ENCODE results near the gene SMOC1. TPM values are rescaled to one million over a fixed set of nuclear protein-coding genes. Genes with fewer than 3 reads are reported as not detected.

Gene SMOC1
- total and polyA plus RNA-seq, 9 donors = 0.35 to 9.1 (median 0.80) TPM

GRCh38 chr14:69960296-69960695 lies 81.1 kb downstream of the SMOC1 start:
- DNase-seq = no peak
- intact Hi-C loops (cut with DNase I) = no loop called here

GRCh38 chr14:69963966-69964365 lies 84.8 kb downstream of the SMOC1 start:
- no peak overlapping the region for H3K4me3 ChIP-seq
- H3K27me3 ChIP-seq = no peaks in the 10 kb centered on the region
- 72 to 78% (median 78%) methylated on average over 4 of the region's 4 CpGs for WGBS, 3 donors
- H3K9me3 ChIP-seq = no peaks in the 10 kb centered on the region
- DNase-seq = no peak
- TF ChIP-seq POLR2A (IDR thresholded peaks at IDR 0.05) (no peak), CTCF (IDR thresholded peaks at IDR 0.05) (no peak), EP300 (IDR thresholded peaks at IDR 0.05) (no peak)
- intact Hi-C loops (cut with DNase I) = no loop called here
- no peaks in the 10 kb centered on the region for H3K4me1 ChIP-seq (ENCODE audit: insufficient read depth)
- no peaks in the 10 kb centered on the region for H3K36me3 ChIP-seq
- no peak overlapping the region for H3K27ac ChIP-seq

More at GRCh38 chr14:69960296-69960695, 81.1 kb downstream of the SMOC1 start:
- H3K27ac ChIP-seq = no peak overlapping the region
- TF ChIP-seq CTCF (IDR thresholded peaks at IDR 0.05) (no peak), EP300 (IDR thresholded peaks at IDR 0.05) (no peak), POLR2A (IDR thresholded peaks at IDR 0.05) (no peak)
- H3K4me3 ChIP-seq = no peak overlapping the region
- H3K9me3 ChIP-seq = no peaks in the 10 kb centered on the region
- no peaks in the 10 kb centered on the region for H3K27me3 ChIP-seq
- no peaks in the 10 kb centered on the region for H3K4me1 ChIP-seq (ENCODE audit: insufficient read depth)
- no peaks in the 10 kb centered on the region for H3K36me3 ChIP-seq

- intact Hi-C loops (cut with DNase I) = no loop called here
- no peaks in the 10 kb centered on the region for H3K27me3 ChIP-seq
- H3K27ac ChIP-seq = no peak overlapping the region
- no peaks in the 10 kb centered on the region for H3K4me1 ChIP-seq (ENCODE audit: insufficient read depth)
- no peak for DNase-seq
- no peaks in the 10 kb centered on the region for H3K36me3 ChIP-seq
- H3K4me3 ChIP-seq = no peak overlapping the region
- no peaks in the 10 kb centered on the region for H3K9me3 ChIP-seq
- no peak for TF ChIP-seq EP300 (IDR thresholded peaks at IDR 0.05)
- TF ChIP-seq CTCF (IDR thresholded peaks at IDR 0.05) = no peak
- no peak for TF ChIP-seq POLR2A (IDR thresholded peaks at IDR 0.05)
- 91 to 99% (median 95%) methylated on average over 4 of the region's 4 CpGs for WGBS, 3 donors
Observed at GRCh38 chr14:69964841-69965240, 85.6 kb downstream of the SMOC1 start.

- 67 to 72% (median 68%) methylated on average over 2 of the region's 2 CpGs for WGBS, 3 donors
- DNase-seq = no peak
- TF ChIP-seq CTCF (IDR thresholded peaks at IDR 0.05) (no peak), EP300 (IDR thresholded peaks at IDR 0.05) (no peak), POLR2A (IDR thresholded peaks at IDR 0.05) (no peak)
- Histone ChIP-seq H3K27ac (no peak overlapping the region), H3K4me3 (no peak overlapping the region), H3K9me3 (no peaks in the 10 kb centered on the region), H3K27me3 (no peaks in the 10 kb centered on the region), H3K4me1 (ENCODE audit: insufficient read depth) (no peaks in the 10 kb centered on the region), H3K36me3 (no peaks in the 10 kb centered on the region)
- intact Hi-C loops (cut with DNase I) = no loop called here
Observed at GRCh38 chr14:69968132-69968531, 88.9 kb downstream of the SMOC1 start.

GRCh38 chr14:69968681-69969080 lies 89.5 kb downstream of the SMOC1 start:
- Histone ChIP-seq H3K27ac (no peak overlapping the region), H3K36me3 (no peaks in the 10 kb centered on the region), H3K4me3 (no peak overlapping the region), H3K9me3 (no peaks in the 10 kb centered on the region), H3K27me3 (no peaks in the 10 kb centered on the region), H3K4me1 (ENCODE audit: insufficient read depth) (no peaks in the 10 kb centered on the region)
- WGBS, 3 donors = 83 to 93% (median 89%) methylated on average over 1 of the region's 1 CpG
- TF ChIP-seq CTCF (IDR thresholded peaks at IDR 0.05) (no peak), POLR2A (IDR thresholded peaks at IDR 0.05) (no peak), EP300 (IDR thresholded peaks at IDR 0.05) (no peak)
- DNase-seq = no peak
- intact Hi-C loops (cut with DNase I) = no loop called here

Data from ovary (tissue), 9 donors.